Measurements from ENCODE around the gene GJB5.
A peak's percentile ranks its signal among the peaks of the same experiment; 100 is the strongest.
"Not testable (repeated sequence)": the region's sequence is repeated elsewhere in the genome, so short reads cannot be mapped to it uniquely, and the experiment has no call there.

The GJB5 gene
- total RNA-seq, result 0 reads per million in 2 donors

- DNase-seq, result no peak
Measured at GRCh38 chr1:34754964-34755637, at the start of gene GJB5. GJB5 (plus strand) TSS chr1:34755047; CDS start chr1:34757331, 2,284 bp downstream.

DNA sequence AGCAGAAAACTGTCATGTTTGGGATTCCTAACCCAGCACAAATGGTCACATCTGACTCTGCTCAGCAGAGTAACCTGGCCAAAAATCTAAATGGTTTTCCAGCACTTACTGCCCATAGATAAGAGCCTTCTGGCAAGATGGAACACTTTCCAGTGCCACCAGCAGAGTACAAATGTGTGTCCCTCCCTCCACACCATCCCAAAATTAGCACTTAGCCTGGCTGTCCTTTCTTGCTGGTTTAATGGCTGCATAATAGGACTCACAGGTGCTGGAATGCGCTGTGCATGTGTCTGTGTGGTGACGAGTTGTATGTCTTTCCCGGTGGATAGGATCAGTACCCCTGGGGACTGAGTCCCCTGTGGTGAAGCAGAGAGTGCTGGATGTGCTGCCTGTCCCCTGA lies 49.8 kb upstream of the GJB5 start:
- DNase-seq, result no peak

GRCh38 chr1:34708106-34708505 lies 46.7 kb upstream of the GJB5 start:
- no peak for DNase-seq

GRCh38 chr1:34709547-34709946 lies 45.3 kb upstream of the GJB5 start:
- DNase-seq, result no peak

- DNase-seq, result no peak
Measured at GRCh38 chr1:34710812-34711211, 44.0 kb upstream of the GJB5 start.

- no peak for DNase-seq
Measured at GRCh38 chr1:34711485-34711884, 43.4 kb upstream of the GJB5 start.

GRCh38 chr1:34712007-34712688 lies 42.7 kb upstream of the GJB5 start:
- DNase-seq, result no peak

DNA sequence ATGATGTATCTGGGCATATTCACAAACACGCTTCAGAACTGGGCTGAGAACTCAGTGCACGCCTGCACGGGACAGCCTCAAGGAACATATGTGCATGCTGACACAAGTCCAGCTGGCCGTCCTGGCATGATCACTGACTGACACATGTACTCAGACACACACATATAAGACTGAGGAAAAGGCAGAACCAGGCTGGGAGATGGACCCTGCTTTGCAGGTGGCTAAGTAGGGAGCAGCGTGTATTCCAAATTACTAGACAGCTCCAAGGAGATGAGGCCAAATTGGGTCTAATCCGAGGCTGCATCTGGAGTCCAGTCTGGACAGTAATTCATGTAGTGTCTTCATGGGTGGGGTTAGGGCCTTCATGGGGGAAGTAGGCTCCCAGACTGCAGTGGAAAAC lies 41.4 kb upstream of the GJB5 start:
- DNase-seq, result no peak

DNA sequence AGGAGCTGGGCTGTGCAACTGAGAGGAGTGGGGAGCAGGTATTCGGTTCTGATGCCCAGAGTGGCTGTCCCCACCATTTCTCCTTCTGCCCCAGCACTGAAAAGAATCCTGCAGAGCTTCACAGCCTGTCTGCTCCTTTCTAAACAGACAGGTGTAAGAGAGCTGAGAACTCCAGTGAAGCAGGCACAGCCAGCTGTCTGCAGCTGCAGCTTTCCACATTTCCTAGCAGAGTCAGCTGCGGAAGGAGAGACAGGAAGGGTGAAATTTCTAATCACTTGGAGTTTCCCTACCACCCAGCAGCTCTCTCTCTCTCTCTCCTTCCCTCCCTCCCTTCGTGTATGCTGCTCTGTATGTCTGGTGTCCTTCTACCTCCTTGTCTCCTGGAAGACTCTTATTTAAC lies 40.5 kb upstream of the GJB5 start:
- no peak for DNase-seq

DNA sequence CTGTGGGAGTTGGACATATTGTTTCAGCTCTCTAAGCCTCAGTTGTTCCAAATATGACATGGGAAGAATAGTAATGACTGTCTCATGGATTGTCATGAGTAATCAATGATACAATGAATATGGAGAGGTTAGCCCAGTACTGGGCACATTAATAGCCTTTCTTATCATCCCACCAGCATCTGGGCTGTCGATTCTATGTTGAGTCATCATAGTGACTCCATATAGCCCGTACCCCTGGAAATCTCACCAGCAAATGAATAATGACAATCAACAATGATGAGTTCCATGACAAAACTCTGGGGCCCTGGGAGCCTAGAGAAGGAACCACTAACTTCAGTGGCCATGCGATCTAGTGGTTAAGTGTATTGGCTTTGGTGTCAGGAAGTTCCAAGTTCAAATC lies 39.7 kb upstream of the GJB5 start:
- no peak for DNase-seq

DNA sequence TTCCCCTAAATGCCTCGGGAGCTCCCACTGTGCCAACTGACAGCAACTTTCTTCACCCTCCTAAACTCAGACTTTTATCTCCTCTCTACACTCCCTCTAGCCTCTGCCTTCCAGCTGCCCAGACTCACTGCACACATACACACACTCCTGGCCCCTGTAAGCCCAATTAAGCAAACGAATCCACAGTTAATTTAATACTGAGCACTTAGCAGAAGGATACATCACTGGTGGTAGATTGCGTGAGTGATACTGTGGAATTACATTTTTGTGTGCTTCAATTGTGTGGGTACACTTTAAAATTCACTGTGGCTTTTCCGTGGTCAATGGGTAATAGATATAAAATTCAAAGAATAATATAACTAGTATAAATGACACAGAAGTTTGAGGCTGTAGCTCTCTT lies 33.6 kb upstream of the GJB5 start:
- no peak for DNase-seq

DNA sequence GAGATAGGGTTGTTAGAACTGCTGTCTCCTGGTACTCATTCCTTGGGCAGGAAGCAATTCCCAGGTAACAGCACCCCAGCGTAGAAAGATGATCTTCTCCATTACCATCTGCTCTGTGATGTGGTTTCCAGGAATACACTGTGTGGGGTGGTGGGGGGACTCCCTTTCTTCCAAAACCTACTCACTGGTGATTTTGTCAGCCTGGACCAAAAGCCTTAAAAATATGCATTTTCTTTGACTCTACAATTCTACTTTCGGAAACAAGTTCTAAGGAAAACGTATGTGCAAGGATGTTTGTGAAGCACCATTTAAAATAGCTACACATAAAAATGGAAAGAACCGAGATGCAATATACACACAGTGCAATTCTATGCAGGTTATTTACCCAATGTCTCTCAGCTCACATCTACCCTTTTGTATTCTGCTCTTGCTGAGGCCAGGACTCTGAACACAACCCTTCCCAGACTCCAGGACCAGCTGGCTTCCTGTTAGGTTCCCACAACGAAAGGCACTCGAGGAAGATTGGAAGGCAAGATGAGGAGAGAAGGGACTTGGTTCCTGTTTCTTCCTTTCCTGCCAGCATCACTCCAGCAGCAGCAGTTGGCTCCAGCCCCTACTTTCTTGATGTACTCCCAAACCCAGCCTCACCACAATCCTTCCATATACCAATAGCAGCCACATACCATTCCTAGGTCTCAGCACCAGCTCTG lies 33.0 kb upstream of the GJB5 start:
- DNase-seq, result no peak

DNA sequence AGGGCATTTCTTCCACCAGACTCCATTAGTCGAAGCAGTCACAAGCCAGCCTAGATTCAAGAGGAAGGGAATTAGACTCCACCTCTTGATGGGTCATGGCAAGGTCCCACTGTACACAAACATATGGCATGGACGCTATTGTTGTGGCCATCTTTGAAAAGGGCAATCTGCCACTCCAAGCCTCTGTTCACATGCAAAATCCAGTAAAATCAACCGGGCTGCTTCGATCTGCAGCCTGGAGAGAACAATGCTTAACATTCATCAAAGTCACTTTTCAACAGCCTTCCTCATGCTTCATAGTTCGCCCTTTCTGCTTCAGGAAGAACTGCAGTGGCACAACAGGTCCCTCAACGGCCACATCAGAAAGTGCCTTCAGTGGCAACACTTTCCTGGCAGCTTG lies 28.0 kb upstream of the GJB5 start:
- no peak for DNase-seq

DNA sequence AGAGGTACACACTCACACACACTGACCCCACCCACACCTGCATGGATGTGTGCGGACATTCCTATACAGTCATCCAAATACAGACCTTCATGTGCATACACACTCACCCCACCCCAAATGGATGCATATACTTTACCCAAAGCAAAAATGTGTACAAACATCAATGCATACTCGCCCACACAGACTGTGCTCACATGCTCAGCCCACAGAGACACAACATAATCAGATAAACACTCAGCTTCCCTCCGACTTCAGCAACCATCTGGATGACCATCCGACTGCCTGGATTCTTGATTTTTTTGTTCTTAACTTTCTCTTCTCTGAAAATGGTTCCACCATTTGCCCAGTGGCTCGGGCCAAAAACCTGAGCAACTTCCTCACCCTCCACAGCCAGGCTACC lies 24.4 kb upstream of the GJB5 start:
- no peak for DNase-seq

DNA sequence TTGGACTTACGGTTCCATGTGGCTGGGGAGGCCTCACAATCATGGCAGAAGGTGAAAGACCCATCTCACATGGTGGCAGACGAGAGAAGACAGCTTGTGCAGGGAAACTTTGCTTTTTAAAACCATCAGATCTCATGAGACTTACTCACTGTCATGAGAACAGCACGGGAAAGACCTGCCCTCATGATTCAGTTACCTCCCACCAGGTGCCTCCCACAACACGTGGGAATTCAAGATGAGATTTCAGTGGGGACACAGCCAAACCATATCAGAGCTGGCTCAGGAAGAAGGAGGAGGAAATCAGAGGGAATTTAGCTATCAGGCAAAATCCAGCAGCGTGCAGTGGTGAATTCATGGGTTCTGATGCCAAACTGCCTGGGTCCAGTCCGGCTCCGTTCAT lies 22.0 kb upstream of the GJB5 start:
- DNase-seq, result not testable (repeated sequence)

GRCh38 chr1:34736692-34737091 lies 18.2 kb upstream of the GJB5 start:
- no peak for DNase-seq

DNA sequence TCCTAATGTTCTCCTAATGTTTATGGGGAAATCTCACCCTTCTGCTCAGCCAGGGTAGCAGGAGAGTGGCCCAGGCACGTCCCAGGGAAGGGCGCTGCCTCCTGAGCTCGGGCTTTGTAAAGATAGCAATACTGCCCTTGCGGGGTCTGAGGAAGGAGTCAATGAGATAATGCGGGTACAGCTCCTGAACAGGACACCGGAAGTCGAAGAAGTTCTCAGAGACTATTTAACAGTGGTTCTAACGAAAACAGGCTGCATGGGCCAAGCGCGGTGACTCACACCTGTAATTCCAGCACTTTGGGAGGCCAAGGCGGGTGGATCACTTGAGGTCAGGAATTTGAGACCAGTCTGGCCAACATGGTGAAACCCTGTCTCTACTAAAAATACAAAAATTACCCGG lies 17.6 kb upstream of the GJB5 start:
- DNase-seq, result not testable (repeated sequence)

DNA sequence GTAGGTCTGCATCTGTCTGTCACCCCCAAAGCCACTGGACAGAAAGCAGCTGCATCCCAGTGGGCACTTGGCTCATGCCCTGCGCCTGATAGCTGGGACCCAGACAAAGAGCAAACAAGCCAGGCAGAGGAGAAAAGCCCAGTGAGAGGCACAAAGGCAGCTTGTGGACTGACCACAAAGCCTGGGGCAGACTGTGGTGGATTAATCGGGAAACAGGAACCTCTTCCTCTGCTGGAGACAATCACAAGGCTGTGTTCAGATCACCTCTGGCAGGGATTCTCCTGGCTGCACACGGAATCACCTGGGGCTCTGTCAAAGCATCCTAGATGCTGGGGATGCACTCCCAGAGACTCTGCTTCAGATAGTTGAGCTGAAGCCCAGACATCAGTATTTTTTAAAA lies 15.2 kb upstream of the GJB5 start:
- no peak for DNase-seq

GRCh38 chr1:34740161-34740868 lies 14.5 kb upstream of the GJB5 start:
- no peak for DNase-seq

- DNase-seq, result peak; percentile 37
Measured at GRCh38 chr1:34742667-34743270, 12.1 kb upstream of the GJB5 start.

DNA sequence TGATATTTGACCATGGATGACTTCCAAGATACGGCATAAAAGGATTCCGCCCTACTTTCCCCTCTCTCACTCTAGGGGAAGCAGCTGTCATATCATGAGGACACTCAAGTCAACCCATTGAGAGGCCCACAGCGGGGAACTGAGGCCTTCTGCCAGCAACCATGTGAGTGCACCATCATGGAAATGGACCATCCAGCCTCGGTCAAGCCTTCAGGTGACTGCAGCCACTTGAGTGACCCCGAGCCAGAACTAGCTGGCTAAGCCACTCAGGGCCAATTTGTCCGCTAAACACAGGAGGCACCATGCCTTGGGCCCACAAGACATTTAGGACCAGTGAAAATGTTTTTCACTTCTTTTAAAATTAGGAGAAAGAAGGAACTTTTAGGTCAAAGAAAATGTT lies 11.1 kb upstream of the GJB5 start:
- DNase-seq, result no peak

- no peak for DNase-seq
Measured at GRCh38 chr1:34744851-34745250, 10.0 kb upstream of the GJB5 start.

- DNase-seq, result no peak
Measured at GRCh38 chr1:34745666-34746065, 9.2 kb upstream of the GJB5 start.

Data from activated gamma-delta T cell (primary cell).